DND-41 (cell line): ENCODE measurements around the gene CRACR2A.

Experiments
- ATAC-seq: fragments of 200-7000 bp; cut with Tn5 transposase; 3 replicates; pipeline ENCODE4 v1.9.1; 2021; ENCODE audit warnings: low read depth; ENCODE audit not compliant: insufficient read depth
- DNase-seq: peaks from one replicate; pipeline ENCODE4 v3.0.0-alpha.2; 2020
- H2AFZ ChIP-seq: 2 replicates; pipeline ENCODE4 v1.6.0; 2012; ENCODE audit warnings: low read depth, low read length
- H3K27ac ChIP-seq: 2 replicates; pipeline ENCODE4 v1.5.1; 2012; ENCODE audit warnings: low read length, inconsistent platforms
- H3K27me3 ChIP-seq: fragments of 200-600 bp; sonication (generic); 2 replicates; pipeline ENCODE4 v1.6.0; 2012; ENCODE audit warnings: low read length, mild to moderate bottlenecking, inconsistent platforms; ENCODE audit not compliant: insufficient read depth, poor library complexity
- H3K36me3 ChIP-seq: 2 replicates; pipeline ENCODE4 v1.5.1; 2012; ENCODE audit warnings: low read length, inconsistent platforms; ENCODE audit not compliant: insufficient read depth
- H3K4me1 ChIP-seq: 2 replicates; pipeline ENCODE4 v1.5.1; 2012; ENCODE audit warnings: mild to moderate bottlenecking, low read length; ENCODE audit not compliant: insufficient read depth
- H3K4me2 ChIP-seq: 2 replicates; pipeline ENCODE4 v1.6.0; 2012; ENCODE audit warnings: mild to moderate bottlenecking, moderate library complexity, low read length, inconsistent platforms; ENCODE audit not compliant: insufficient read depth
- H3K4me3 ChIP-seq, 2 experiments: fragments of 200-600 bp in 1 of 2; shearing (Covaris generic) in 1 of 2; 2 replicates each; pipeline ENCODE4 v1.5.1; 2012 to 2016; ENCODE audit warnings: inconsistent platforms in 2 of 2, low read length in 2 of 2, mild to moderate bottlenecking in 2 of 2, low read depth in 1 of 2, moderate library complexity in 1 of 2
- H3K79me2 ChIP-seq: 2 replicates; pipeline ENCODE4 v1.6.0; 2012; ENCODE audit warnings: low read length, inconsistent platforms; ENCODE audit not compliant: insufficient read depth
- H3K9ac ChIP-seq: 2 replicates; pipeline ENCODE4 v1.6.0; 2012; ENCODE audit warnings: low read depth, mild to moderate bottlenecking, inconsistent platforms, low read length, moderate library complexity
- H3K9me3 ChIP-seq: 2 replicates; pipeline ENCODE4 v1.5.1; 2012; ENCODE audit warnings: low read length, moderate library complexity, mild to moderate bottlenecking, inconsistent platforms; ENCODE audit not compliant: insufficient read depth, severe bottlenecking
- H4K20me1 ChIP-seq: 2 replicates; pipeline ENCODE4 v1.6.0; 2012; ENCODE audit warnings: low read length; ENCODE audit not compliant: insufficient read depth
- EZH2 ChIP-seq: IDR thresholded peaks from 3 replicates; pipeline ENCODE4 v1.6.1; 2012; ENCODE audit warnings: borderline replicate concordance, low read depth, mild to moderate bottlenecking, moderate library complexity, low read length, inconsistent platforms; ENCODE audit not compliant: severe bottlenecking
- TF ChIP-seq, protein P1 (sequence below): IDR thresholded peaks from 2 replicates; pipeline ENCODE4 v1.5.1; 2012; ENCODE audit warnings: borderline replicate concordance, low read length, moderate library complexity, mild to moderate bottlenecking; ENCODE audit not compliant: poor library complexity, severe bottlenecking; ENCODE audit errors: extremely low read depth

The CRACR2A gene

DNA sequence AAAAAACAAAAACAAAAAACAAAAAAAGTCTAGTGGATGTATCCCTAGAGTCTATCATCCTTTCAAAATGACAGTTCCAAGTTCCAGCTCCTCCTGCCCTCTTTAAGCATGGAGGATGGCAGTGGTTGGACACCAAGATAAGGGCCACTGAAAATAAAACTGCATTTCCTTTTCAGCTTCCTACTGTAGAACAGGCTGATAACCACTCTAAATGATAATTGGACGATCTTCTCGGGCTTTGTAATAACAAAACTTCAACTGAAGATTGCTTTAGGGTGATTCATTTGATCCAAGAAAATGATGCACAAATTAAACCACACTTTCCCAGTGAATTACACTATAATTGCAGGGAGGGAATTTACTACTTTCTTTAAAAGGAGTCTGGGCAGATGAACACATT lies 42.2 kb upstream of the CRACR2A start:
- Histone ChIP-seq H3K4me2 (no peak overlapping the region), H3K4me1 (no peaks in the 10 kb centered on the region), H2AFZ (no peak overlapping the region), H4K20me1 (no peaks in the 10 kb centered on the region), H3K27me3 (no peaks in the 10 kb centered on the region), H3K27ac (no peak overlapping the region), H3K9ac (no peak overlapping the region), H3K79me2 (no peaks in the 10 kb centered on the region), H3K36me3 (no peaks in the 10 kb centered on the region), H3K9me3 (no peaks in the 10 kb centered on the region), H3K4me3 (no peak overlapping the region)
- ATAC-seq = no peak
- TF ChIP-seq, protein P1, sequence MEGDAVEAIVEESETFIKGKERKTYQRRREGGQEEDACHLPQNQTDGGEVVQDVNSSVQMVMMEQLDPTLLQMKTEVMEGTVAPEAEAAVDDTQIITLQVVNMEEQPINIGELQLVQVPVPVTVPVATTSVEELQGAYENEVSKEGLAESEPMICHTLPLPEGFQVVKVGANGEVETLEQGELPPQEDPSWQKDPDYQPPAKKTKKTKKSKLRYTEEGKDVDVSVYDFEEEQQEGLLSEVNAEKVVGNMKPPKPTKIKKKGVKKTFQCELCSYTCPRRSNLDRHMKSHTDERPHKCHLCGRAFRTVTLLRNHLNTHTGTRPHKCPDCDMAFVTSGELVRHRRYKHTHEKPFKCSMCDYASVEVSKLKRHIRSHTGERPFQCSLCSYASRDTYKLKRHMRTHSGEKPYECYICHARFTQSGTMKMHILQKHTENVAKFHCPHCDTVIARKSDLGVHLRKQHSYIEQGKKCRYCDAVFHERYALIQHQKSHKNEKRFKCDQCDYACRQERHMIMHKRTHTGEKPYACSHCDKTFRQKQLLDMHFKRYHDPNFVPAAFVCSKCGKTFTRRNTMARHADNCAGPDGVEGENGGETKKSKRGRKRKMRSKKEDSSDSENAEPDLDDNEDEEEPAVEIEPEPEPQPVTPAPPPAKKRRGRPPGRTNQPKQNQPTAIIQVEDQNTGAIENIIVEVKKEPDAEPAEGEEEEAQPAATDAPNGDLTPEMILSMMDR = no peak
- no peak for TF ChIP-seq EZH2
- no peak for DNase-seq

DNA sequence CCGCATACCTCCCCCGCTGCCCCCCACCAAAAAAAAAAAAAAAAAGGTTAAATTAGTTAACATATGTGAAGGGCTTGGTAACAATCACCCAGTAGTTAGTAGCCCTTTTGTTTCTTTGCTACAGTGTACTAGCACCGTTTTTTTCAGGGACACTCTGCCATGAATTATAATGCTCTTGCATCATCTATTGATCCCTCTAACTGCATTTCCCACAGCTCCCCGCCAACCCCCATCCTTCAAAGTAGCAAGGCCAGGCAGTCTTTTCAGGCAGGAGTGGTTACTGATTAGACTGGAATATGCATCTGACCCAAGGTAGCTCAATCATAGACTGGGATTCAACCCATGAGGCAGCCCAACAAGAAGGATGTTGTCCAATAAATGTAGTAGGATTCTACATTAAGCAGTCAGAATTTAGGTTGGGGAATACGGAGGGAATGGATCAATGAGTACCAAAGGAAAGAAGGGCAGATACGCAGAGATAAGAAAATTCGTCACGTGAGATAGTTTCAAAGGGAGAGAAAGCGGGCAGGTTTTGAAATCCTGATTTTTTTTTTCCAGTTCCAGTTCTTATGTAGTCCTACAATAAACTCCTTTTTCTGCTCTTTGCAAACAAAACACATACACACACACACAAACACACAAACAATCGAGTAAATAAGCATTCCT lies 39.8 kb upstream of the CRACR2A start:
- Histone ChIP-seq H3K4me1 (no peaks in the 10 kb centered on the region), H2AFZ (no peak overlapping the region), H3K79me2 (no peaks in the 10 kb centered on the region), H3K27me3 (no peaks in the 10 kb centered on the region), H3K9me3 (no peaks in the 10 kb centered on the region), H3K36me3 (no peaks in the 10 kb centered on the region), H4K20me1 (no peaks in the 10 kb centered on the region), H3K4me2 (no peak overlapping the region), H3K9ac (no peak overlapping the region), H3K27ac (no peak overlapping the region), H3K4me3 (no peak overlapping the region)
- TF ChIP-seq, protein P1 = no peak
- no peak for TF ChIP-seq EZH2
- no peak for ATAC-seq
- no peak for DNase-seq

DNA sequence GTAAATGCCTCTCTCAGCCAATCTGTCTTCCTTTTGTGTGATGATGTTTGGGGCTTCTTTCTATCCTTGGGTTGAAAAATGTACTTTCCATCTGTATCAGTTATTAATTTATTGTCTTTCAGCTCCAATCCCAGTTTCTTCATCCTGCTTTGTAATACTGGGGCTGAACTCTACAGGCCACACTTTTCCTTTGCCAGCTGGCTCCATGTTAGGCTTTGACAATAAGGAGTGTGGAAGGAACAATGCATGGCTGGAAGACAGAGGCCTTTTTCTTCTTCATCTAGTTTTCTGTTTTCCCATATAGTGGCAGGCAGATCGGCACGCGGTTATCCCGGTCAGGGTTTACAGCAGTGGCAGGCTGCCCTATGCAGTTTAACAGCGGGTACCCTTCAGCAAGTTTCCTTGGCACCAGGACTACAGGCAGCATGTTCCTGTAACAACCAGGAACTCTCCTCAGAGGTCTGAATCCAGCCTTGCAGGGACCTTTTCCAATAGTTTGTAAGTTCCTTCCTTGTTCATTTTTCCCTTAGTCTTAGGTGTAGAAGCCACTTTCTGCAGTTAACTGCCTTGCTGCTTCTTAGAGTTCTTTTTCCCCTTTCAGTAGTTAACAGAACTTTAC lies 38.5 kb upstream of the CRACR2A start:
- DNase-seq (no peak), ATAC-seq (no peak)
- H3K4me1 ChIP-seq = no peaks in the 10 kb centered on the region
- H4K20me1 ChIP-seq = no peaks in the 10 kb centered on the region
- no peak overlapping the region for H3K27ac ChIP-seq
- no peaks in the 10 kb centered on the region for H3K79me2 ChIP-seq
- no peaks in the 10 kb centered on the region for H3K27me3 ChIP-seq
- H2AFZ ChIP-seq = no peak overlapping the region
- H3K4me2 ChIP-seq = no peak overlapping the region
- H3K4me3 ChIP-seq = no peak overlapping the region
- no peaks in the 10 kb centered on the region for H3K36me3 ChIP-seq
- H3K9ac ChIP-seq = no peak overlapping the region
- TF ChIP-seq EZH2 = no peak
- TF ChIP-seq, protein P1 = no peak
- H3K9me3 ChIP-seq = no peaks in the 10 kb centered on the region
